Measurements from ENCODE around the gene ACACB. TPM values are rescaled to one million over a fixed set of nuclear protein-coding genes. Genes with fewer than 3 reads are reported as not detected.

ACACB gene
- total and polyA plus RNA-seq, 8 donors, result 23.4 to 58.9 (median 31.6) TPM

GRCh38 chr12:109244073-109244472 is 127.7 kb downstream of the ACACB start:
- Histone ChIP-seq H3K27ac (no peak overlapping the region), H3K36me3 (peaks cover 0 to 72% (median 42%) of the 10 kb centered on the region in 3 donors), H3K9me3 (no peaks in the 10 kb centered on the region), H3K4me3 (no peak overlapping the region), H3K4me1 (peaks cover 0 to 6% (median 0%) of the 10 kb centered on the region in 3 donors), H3K27me3 (no peaks in the 10 kb centered on the region)
- no peak for FAIRE-seq
- 77 to 78% methylated on average over 5 of the region's 5 CpGs for WGBS, 2 donors
- intact Hi-C loops (cut with DNase I), result no loop called here
- TF ChIP-seq CTCF (IDR thresholded peaks at IDR 0.05), result no peak
- no peak for ATAC-seq
- no peak for DNase-seq

GRCh38 chr12:109246221-109246620 is 129.8 kb downstream of the ACACB start:
- WGBS, 2 donors, result 91 to 93% methylated on average over 15 of the region's 15 CpGs
- Histone ChIP-seq H3K27ac (no peak overlapping the region), H3K27me3 (no peaks in the 10 kb centered on the region), H3K36me3 (peaks cover 0 to 55% (median 25%) of the 10 kb centered on the region in 3 donors), H3K4me3 (no peak overlapping the region), H3K4me1 (peaks cover 0 to 6% (median 0%) of the 10 kb centered on the region in 3 donors), H3K9me3 (no peaks in the 10 kb centered on the region)
- FAIRE-seq (no peak), ATAC-seq (no peak), DNase-seq (no peak)
- intact Hi-C loops (cut with DNase I), result no loop called here
- TF ChIP-seq CTCF (IDR thresholded peaks at IDR 0.05), result no peak

- Histone ChIP-seq H3K4me3 (no peak overlapping the region), H3K36me3 (peaks cover 0 to 45% (median 12%) of the 10 kb centered on the region in 3 donors), H3K27me3 (no peaks in the 10 kb centered on the region), H3K4me1 (peaks cover 0 to 6% (median 0%) of the 10 kb centered on the region in 3 donors), H3K27ac (no peak overlapping the region), H3K9me3 (no peaks in the 10 kb centered on the region)
- 55 to 57% methylated on average over 9 of the region's 9 CpGs for WGBS, 2 donors
- FAIRE-seq, result no peak
- no peak for TF ChIP-seq CTCF (IDR thresholded peaks at IDR 0.05)
- ATAC-seq, result peak; percentile 65 to 93 (median 77)
- intact Hi-C loops (cut with DNase I), result no loop called here
- DNase-seq, result peak; percentile 45 to 80 (median 72)
Measured at GRCh38 chr12:109247831-109248654, 131.7 kb downstream of the ACACB start.

GRCh38 chr12:109250523-109250922 is 134.1 kb downstream of the ACACB start:
- H3K36me3 ChIP-seq, result peaks cover 0 to 40% (median 12%) of the 10 kb centered on the region in 3 donors
- ATAC-seq, result no peak
- DNase-seq, result no peak
- no peaks in the 10 kb centered on the region for H3K9me3 ChIP-seq
- TF ChIP-seq CTCF (IDR thresholded peaks at IDR 0.05), result no peak
- 96 to 97% methylated on average over 1 of the region's 1 CpG for WGBS, 2 donors
- H3K27ac ChIP-seq, result no peak overlapping the region
- H3K27me3 ChIP-seq, result no peaks in the 10 kb centered on the region
- intact Hi-C loops (cut with DNase I), result no loop called here
- no peak overlapping the region for H3K4me3 ChIP-seq
- H3K4me1 ChIP-seq, result peaks cover 0 to 6% (median 0%) of the 10 kb centered on the region in 3 donors
- FAIRE-seq, result no peak

- Histone ChIP-seq H3K36me3 (peaks cover 0 to 44% (median 3%) of the 10 kb centered on the region in 3 donors), H3K4me1 (peaks cover 0 to 6% (median 0%) of the 10 kb centered on the region in 3 donors), H3K9me3 (no peaks in the 10 kb centered on the region), H3K4me3 (no peak overlapping the region), H3K27me3 (no peaks in the 10 kb centered on the region), H3K27ac (no peak overlapping the region)
- WGBS, 2 donors, result 94 to 97% methylated on average over 4 of the region's 4 CpGs
- TF ChIP-seq CTCF (IDR thresholded peaks at IDR 0.05), result no peak
- intact Hi-C loops (cut with DNase I), result no loop called here
- ATAC-seq (no peak), FAIRE-seq (no peak), DNase-seq (no peak)
Measured at GRCh38 chr12:109252799-109253198, 136.4 kb downstream of the ACACB start.

All from pancreas (tissue), 10 donors.